ENCODE measurements around the gene ZDHHC17. TPM values are rescaled to one million over a fixed set of nuclear protein-coding genes. Genes with fewer than 3 reads are reported as not detected.

Gene ZDHHC17
- total RNA-seq, 4 donors from 2014 or later = 38.6 to 60.7 (median 56.3) TPM

DNA sequence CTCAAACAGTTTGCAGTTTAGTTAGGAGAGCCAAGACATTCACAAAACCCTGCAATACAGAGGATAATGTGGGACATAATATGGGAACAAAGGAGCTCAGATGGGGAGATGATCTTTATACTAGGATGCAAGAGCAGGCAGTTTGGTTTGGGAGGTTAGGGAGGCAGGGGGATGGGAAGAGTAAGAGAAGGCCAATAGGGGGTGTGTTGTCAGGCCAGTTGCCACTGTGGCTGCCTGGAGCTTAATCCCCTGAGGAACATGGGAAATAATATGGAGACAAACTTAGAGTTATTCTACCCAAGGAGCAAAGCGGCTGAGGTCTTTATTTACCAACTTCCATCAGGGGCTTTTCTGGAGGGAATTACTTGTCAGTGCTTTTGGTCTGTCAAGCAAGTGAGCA is 124.9 kb downstream of the ZDHHC17 start:
- TF ChIP-seq, protein P1, sequence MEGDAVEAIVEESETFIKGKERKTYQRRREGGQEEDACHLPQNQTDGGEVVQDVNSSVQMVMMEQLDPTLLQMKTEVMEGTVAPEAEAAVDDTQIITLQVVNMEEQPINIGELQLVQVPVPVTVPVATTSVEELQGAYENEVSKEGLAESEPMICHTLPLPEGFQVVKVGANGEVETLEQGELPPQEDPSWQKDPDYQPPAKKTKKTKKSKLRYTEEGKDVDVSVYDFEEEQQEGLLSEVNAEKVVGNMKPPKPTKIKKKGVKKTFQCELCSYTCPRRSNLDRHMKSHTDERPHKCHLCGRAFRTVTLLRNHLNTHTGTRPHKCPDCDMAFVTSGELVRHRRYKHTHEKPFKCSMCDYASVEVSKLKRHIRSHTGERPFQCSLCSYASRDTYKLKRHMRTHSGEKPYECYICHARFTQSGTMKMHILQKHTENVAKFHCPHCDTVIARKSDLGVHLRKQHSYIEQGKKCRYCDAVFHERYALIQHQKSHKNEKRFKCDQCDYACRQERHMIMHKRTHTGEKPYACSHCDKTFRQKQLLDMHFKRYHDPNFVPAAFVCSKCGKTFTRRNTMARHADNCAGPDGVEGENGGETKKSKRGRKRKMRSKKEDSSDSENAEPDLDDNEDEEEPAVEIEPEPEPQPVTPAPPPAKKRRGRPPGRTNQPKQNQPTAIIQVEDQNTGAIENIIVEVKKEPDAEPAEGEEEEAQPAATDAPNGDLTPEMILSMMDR (IDR thresholded peaks at IDR 0.05; ENCODE audit: low read depth) = no peak

DNA sequence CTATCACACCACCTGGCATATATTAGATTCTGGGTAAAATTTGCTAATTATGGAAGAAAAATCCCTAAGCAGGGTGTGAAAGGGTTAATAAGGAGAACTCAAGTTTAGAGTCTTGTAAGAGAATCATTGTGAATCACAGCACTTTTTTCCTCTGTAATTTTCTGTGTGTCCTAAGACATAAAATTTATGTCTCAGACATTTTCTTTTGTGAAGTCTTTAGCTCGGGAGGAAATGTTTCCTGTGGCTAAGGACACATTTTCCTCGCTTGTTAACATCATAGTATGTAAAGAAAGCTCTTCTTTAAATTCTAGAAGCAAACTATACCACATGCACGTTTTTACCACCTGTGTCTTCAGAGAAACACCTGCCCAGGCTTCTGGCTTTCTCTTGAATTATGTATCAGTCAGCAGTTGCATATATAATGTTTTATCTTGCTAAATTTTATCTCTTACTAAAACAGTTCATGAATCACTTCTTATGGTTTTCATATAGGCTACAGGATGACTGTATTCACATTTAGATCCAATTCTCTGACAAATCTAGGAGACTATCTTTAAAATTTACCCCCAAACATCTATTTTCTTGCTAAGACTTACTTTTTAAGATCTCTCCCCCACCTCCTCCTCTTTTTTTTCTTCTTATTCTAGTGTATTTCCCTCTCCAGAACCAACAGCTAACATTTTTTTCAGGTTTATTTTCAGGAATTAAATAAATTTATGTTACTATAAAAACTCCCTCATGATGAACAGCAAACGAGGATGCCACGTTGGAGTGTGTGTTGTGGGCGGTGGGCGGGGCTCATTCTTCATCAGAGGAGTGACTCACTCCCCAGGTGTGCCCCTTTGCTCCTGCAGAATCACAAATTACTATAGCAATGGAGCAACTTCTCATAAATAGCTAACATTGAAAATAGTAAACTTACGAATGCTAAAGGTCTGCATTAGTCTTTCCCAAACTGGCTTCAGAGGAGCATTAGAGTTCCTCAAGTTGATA is 126.5 kb downstream of the ZDHHC17 start:
- TF ChIP-seq, protein P1 (IDR thresholded peaks at IDR 0.05; ENCODE audit: low read depth) = no peak

DNA sequence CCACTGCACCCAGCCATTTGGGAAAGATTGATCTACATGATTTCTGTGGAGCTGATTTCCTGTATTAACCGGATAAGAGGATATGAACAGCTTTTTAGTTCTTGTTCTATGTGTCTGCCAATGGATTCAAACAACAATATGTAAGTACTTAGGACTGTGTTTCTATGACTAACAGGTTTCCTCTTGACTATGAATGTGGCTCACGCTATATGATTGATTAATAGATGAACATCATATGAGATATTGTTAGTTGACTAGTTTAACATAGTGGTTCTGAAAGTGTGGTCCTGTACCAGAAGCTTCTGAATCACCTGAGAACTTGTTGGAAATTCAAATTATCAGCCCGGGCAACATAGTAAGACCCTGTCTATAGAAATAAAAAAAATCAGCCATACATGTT is 127.7 kb downstream of the ZDHHC17 start:
- TF ChIP-seq, protein P1 (IDR thresholded peaks at IDR 0.05; ENCODE audit: low read depth) = no peak

DNA sequence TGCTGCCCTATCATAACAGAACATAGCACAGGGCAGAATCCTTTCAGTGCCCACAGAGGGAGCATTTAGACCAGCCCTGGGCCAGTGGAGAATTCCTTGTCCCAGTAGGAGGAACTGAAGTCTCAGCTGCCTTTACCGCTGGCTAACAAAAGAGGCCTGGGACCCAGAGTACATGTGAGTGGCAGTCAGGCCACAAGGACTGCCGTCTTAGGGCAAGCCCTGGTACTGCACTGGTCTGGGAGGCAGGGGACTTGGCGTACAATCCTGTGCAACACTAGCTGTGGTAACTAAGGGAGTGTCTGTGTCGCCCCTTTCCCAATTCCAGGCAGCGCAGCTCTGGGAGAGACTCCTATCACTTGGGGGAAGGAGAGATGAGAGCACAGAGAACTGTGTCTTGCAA is 131.9 kb downstream of the ZDHHC17 start:
- TF ChIP-seq, protein P1 (IDR thresholded peaks at IDR 0.05; ENCODE audit: low read depth) = no peak

DNA sequence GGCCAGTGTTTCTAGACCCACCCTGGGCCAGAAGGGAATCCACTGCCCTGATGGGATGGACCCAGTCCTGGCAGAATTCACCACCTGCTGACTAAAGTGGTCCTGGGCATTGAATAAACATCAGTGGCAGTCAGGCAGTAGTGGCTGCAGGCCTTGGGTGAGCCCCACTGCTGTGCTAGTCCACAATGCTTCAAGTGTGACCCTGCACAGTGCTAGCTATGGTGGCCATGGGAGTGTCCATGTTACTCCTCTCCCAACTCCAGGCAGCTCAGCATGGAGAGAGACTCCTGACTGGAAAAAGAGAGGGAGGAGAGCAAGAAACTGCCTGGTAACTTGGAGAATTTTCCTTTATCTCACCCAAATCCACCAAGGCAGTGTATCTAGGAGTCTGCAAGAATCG is 132.4 kb downstream of the ZDHHC17 start:
- TF ChIP-seq, protein P1 (IDR thresholded peaks at IDR 0.05; ENCODE audit: low read depth) = no peak

DNA sequence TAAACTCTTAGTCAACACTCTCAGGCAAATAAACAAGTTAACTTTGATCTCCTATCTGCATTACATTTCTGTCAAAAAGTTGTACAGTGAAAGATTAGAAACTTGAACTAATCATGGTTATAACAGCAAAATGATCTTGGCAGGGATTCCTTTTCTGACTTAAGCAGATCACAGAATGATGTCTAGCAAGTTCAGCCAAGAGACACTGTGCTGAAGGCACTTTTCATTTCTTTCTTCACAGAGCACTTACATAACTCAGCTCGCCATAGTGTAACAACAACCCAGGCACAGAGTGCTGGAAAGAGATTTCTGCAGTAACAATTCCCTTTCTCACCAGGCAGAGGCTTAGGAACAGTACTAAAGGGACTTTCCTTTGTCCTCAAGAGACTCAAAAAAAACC is 134.5 kb downstream of the ZDHHC17 start:
- TF ChIP-seq, protein P1 (IDR thresholded peaks at IDR 0.05; ENCODE audit: low read depth) = no peak

DNA sequence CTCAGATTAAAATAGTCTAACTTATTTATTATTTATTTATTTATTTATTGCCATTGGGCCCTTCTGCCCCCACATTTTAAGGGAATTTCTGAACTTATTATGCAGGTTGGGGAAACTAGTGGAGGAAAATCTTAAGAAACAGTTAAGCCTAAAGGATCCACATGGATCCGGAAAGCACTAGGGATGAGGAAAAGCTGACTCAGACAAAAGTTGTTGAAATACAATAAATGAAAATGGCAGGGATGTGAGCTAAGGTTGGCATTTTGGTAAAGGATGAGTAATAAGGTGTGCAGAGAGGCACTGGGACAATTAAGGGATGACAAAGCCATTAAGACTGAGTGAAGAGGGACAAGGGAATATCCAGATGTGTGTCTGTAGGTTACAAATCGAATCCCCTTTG is 135.6 kb downstream of the ZDHHC17 start:
- TF ChIP-seq, protein P1 (IDR thresholded peaks at IDR 0.05; ENCODE audit: low read depth) = no peak
